Measurements from ENCODE around the gene PRR22. TPM values are rescaled to one million over a fixed set of nuclear protein-coding genes. Genes with fewer than 3 reads are reported as not detected.
"Not testable (repeated sequence)": the region's sequence is repeated elsewhere in the genome, so short reads cannot be mapped to it uniquely, and the experiment has no call there.

PRR22 gene
- total RNA-seq, 1 experiment from 2014 or later = 8.1 TPM

DNA sequence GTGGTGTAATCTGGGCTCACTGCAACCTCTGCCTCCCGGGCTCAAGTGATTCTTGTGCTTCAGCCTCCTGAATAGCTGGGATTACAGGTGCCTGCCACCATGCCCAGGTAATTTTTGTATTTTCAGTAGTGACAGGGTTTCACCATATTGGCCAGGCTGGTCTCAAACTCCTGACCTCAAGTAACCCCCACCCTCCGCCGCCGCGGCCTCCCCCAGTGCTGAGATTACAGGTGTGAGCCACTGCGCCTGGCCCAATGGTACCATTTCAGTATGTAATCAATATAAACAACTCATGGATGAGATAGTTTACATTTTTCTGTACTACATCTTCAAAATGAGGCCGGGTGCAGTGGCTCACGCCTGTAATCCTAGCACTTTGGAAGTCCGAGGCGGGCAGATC, 39.5 kb downstream of the PRR22 start:
- not testable (repeated sequence) for H3K79me2 ChIP-seq (ENCODE audit: insufficient read depth, low read length); H3K4ac ChIP-seq (ENCODE audit: low read depth, low read length); H3K4me2 ChIP-seq (ENCODE audit: insufficient read depth, insufficient read length, low read length); H2BK20ac ChIP-seq (ENCODE audit: low read depth, low read length, poor library complexity, severe bottlenecking); H3K56ac ChIP-seq (ENCODE audit: insufficient read length, low read depth, low read length); H3K27ac Mint-ChIP-seq; H3K23me2 ChIP-seq (ENCODE audit: insufficient read length, low read depth, low read length, poor library complexity, severe bottlenecking); H2AFZ ChIP-seq (ENCODE audit: low read length); H4K5ac ChIP-seq (ENCODE audit: insufficient read length, low read depth, low read length); H3K9ac ChIP-seq (ENCODE audit: extremely low read depth, insufficient read length, low read length); H2BK15ac ChIP-seq (ENCODE audit: low read depth, low read length); H3K23ac ChIP-seq (ENCODE audit: insufficient read length, low read depth, low read length); H3K27me3 ChIP-seq (ENCODE audit: insufficient read depth, low read length); H3K9me3 Mint-ChIP-seq; H3K79me1 ChIP-seq (ENCODE audit: insufficient read depth, low read depth, low read length, poor library complexity, severe bottlenecking); H3K14ac ChIP-seq (ENCODE audit: insufficient read depth, low read length); H4K8ac ChIP-seq (replicated peaks; ENCODE audit: insufficient read length, low read depth, low read length); H2BK120ac ChIP-seq (ENCODE audit: low read depth, low read length, poor library complexity, severe bottlenecking); H3K18ac ChIP-seq (ENCODE audit: insufficient read length, low read depth, low read length); H2BK5ac ChIP-seq (ENCODE audit: insufficient read length, low read length); H3K27ac ChIP-seq (ENCODE audit: insufficient read length, low read depth, low read length); H4K91ac ChIP-seq (ENCODE audit: insufficient read length, low read depth, low read length); H2BK12ac ChIP-seq (ENCODE audit: insufficient read length, low read depth, low read length); H3K4me3 Mint-ChIP-seq; H3K4me1 Mint-ChIP-seq; H3K4me1 ChIP-seq (ENCODE audit: insufficient read depth, low read length); H2AK5ac ChIP-seq (ENCODE audit: insufficient read length, low read length); H3K36me3 Mint-ChIP-seq (ENCODE audit: insufficient read depth in 1 of 3, low read depth in 3 of 3); H3K9me3 ChIP-seq (ENCODE audit: control insufficient read depth, low read depth, low read length); H4K20me1 ChIP-seq (ENCODE audit: control insufficient read depth, insufficient read depth, insufficient read length); H3T11ph ChIP-seq (ENCODE audit: low read length); DNase-seq
- no CpG with 5 or more reads among the region's 10 CpGs for WGBS (ENCODE audit: extremely low coverage, insufficient read length, low lambda C conversion rate)
- peaks cover 22% of the 10 kb centered on the region for H3K27me3 Mint-ChIP-seq (ENCODE audit: low read depth)

Data from H9 (cell line).